ENCODE results near the gene ATAD5.

Gene ATAD5

DNA sequence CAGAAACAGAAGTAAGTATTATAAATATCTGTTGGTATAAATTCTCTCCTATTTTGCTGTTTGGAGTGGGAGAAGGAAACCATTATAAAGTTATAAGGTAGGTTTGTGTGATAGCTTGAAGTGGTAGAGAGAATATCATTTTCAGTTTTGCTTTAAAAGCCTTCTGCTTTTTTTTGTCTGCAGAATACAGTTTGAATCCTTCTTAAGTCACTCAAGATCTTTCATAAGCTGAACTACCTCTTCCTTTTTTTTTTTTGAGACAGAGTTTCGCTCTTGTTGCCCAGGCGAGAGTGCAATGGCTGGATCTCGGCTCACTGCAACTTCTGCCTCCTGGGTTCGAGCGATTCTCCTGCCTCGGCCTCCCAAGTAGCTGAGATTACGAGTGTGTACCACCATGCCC is 9.0 kb downstream of the ATAD5 start:
- peaks cover 82% of the 10 kb centered on the region for H3K36me3 ChIP-seq
- no peak for DNase-seq
- H3K27me3 ChIP-seq (ENCODE audit: insufficient read depth, low read depth, severe bottlenecking), result no peaks in the 10 kb centered on the region
- no peak overlapping the region for H3K4me3 ChIP-seq (ENCODE audit: low read depth, low read length)
- TF ChIP-seq, protein P1, sequence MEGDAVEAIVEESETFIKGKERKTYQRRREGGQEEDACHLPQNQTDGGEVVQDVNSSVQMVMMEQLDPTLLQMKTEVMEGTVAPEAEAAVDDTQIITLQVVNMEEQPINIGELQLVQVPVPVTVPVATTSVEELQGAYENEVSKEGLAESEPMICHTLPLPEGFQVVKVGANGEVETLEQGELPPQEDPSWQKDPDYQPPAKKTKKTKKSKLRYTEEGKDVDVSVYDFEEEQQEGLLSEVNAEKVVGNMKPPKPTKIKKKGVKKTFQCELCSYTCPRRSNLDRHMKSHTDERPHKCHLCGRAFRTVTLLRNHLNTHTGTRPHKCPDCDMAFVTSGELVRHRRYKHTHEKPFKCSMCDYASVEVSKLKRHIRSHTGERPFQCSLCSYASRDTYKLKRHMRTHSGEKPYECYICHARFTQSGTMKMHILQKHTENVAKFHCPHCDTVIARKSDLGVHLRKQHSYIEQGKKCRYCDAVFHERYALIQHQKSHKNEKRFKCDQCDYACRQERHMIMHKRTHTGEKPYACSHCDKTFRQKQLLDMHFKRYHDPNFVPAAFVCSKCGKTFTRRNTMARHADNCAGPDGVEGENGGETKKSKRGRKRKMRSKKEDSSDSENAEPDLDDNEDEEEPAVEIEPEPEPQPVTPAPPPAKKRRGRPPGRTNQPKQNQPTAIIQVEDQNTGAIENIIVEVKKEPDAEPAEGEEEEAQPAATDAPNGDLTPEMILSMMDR (IDR thresholded peaks at IDR 0.05; ENCODE audit: low read depth, low read length), result no peak
- H3K9me3 ChIP-seq (ENCODE audit: severe bottlenecking), result no peaks in the 10 kb centered on the region
- no peak overlapping the region for H3K27ac ChIP-seq

- H3K27me3 ChIP-seq (ENCODE audit: insufficient read depth, low read depth, severe bottlenecking), result no peaks in the 10 kb centered on the region
- TF ChIP-seq, protein P1 (IDR thresholded peaks at IDR 0.05; ENCODE audit: low read depth, low read length), result no peak
- H3K36me3 ChIP-seq, result peaks cover 70% of the 10 kb centered on the region
- H3K27ac ChIP-seq, result no peak overlapping the region
- no peak for DNase-seq
- H3K9me3 ChIP-seq (ENCODE audit: severe bottlenecking), result no peaks in the 10 kb centered on the region
- no peak overlapping the region for H3K4me3 ChIP-seq (ENCODE audit: low read depth, low read length)
Measured at GRCh38 chr17:30848021-30848420, 16.3 kb downstream of the ATAD5 start.

DNA sequence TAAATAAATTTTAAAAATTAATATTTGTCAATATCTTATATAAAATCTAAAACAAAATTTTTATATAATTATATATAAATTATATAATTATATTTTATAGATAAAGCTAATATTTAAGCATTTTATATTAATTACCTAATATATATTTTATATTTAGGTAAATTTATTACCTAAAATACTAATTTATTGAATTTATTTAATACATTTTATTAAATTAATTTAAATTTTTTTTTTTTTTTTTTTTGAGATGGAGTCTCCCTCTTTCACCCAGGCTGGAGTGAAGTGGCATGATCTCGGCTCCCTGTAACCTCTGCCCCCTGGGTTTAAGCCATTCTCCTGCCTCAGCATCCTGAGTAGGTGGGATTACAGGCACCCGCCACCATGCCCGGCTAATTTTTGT is 22.4 kb downstream of the ATAD5 start:
- no peaks in the 10 kb centered on the region for H3K27me3 ChIP-seq (ENCODE audit: insufficient read depth, low read depth, severe bottlenecking)
- no peak overlapping the region for H3K27ac ChIP-seq
- TF ChIP-seq, protein P1 (IDR thresholded peaks at IDR 0.05; ENCODE audit: low read depth, low read length), result no peak
- no peak overlapping the region for H3K4me3 ChIP-seq (ENCODE audit: low read depth, low read length)
- no peaks in the 10 kb centered on the region for H3K9me3 ChIP-seq (ENCODE audit: severe bottlenecking)
- DNase-seq, result no peak
- H3K36me3 ChIP-seq, result peaks cover 79% of the 10 kb centered on the region

DNA sequence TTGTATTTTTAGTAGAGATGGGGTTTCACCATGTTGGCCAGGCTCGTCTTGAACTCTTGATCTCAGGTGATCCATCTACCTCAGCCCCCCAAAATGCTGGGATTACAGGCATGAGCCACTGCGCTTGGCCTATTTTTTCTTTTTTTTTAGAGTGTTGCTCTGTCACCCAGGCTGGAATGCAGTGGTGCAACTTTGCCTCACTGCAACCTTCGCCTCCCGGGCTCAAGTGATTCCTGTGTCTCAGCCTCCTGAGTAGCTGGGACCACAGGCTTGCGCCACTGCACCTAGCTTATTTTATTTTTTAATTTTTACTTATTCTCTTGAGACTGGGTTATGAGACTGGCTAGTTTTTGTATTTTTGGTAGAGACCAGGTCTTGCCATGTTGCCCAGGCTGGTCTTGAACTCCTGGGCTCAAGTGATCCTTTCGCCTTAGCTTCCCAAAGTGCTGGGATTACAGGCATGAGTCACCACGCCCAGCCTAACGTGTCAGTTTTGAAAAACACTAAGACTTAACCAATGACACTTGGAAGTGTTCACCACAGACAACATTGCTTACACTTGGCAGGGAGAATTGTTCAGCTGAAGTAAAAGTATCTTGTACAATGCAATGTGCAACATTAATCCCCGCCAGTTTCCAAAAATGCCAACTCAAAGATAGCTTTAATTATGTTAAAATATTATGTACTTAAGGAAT is 26.9 kb downstream of the ATAD5 start:
- no peak overlapping the region for H3K27ac ChIP-seq
- peaks cover 80% of the 10 kb centered on the region for H3K36me3 ChIP-seq
- no peak for DNase-seq
- H3K27me3 ChIP-seq (ENCODE audit: insufficient read depth, low read depth, severe bottlenecking), result no peaks in the 10 kb centered on the region
- H3K9me3 ChIP-seq (ENCODE audit: severe bottlenecking), result no peaks in the 10 kb centered on the region
- H3K4me3 ChIP-seq (ENCODE audit: low read depth, low read length), result no peak overlapping the region
- TF ChIP-seq, protein P1 (IDR thresholded peaks at IDR 0.05; ENCODE audit: low read depth, low read length), result no peak

- TF ChIP-seq, protein P1 (IDR thresholded peaks at IDR 0.05; ENCODE audit: low read depth, low read length), result no peak
- H3K9me3 ChIP-seq (ENCODE audit: severe bottlenecking), result no peaks in the 10 kb centered on the region
- peaks cover 80% of the 10 kb centered on the region for H3K36me3 ChIP-seq
- no peak for DNase-seq
- no peak overlapping the region for H3K27ac ChIP-seq
- H3K27me3 ChIP-seq (ENCODE audit: insufficient read depth, low read depth, severe bottlenecking), result no peaks in the 10 kb centered on the region
- H3K4me3 ChIP-seq (ENCODE audit: low read depth, low read length), result no peak overlapping the region
Measured at GRCh38 chr17:30864636-30865035, 32.9 kb downstream of the ATAD5 start.

GRCh38 chr17:30869005-30869404 is 37.2 kb downstream of the ATAD5 start:
- DNase-seq, result no peak
- TF ChIP-seq, protein P1 (IDR thresholded peaks at IDR 0.05; ENCODE audit: low read depth, low read length), result no peak
- Histone ChIP-seq H3K4me3 (ENCODE audit: low read depth, low read length) (no peak overlapping the region), H3K36me3 (peaks cover 83% of the 10 kb centered on the region), H3K9me3 (ENCODE audit: severe bottlenecking) (no peaks in the 10 kb centered on the region), H3K27me3 (ENCODE audit: insufficient read depth, low read depth, severe bottlenecking) (no peaks in the 10 kb centered on the region), H3K27ac (no peak overlapping the region)

Data from WERI-Rb-1 (cell line).